Measurements from ENCODE around the gene PFKL. TPM values are rescaled to one million over a fixed set of nuclear protein-coding genes. Genes with fewer than 3 reads are reported as not detected.

The PFKL gene
- total and polyA plus RNA-seq, 8 donors: 40.0 to 120 (median 55.2) TPM

DNA sequence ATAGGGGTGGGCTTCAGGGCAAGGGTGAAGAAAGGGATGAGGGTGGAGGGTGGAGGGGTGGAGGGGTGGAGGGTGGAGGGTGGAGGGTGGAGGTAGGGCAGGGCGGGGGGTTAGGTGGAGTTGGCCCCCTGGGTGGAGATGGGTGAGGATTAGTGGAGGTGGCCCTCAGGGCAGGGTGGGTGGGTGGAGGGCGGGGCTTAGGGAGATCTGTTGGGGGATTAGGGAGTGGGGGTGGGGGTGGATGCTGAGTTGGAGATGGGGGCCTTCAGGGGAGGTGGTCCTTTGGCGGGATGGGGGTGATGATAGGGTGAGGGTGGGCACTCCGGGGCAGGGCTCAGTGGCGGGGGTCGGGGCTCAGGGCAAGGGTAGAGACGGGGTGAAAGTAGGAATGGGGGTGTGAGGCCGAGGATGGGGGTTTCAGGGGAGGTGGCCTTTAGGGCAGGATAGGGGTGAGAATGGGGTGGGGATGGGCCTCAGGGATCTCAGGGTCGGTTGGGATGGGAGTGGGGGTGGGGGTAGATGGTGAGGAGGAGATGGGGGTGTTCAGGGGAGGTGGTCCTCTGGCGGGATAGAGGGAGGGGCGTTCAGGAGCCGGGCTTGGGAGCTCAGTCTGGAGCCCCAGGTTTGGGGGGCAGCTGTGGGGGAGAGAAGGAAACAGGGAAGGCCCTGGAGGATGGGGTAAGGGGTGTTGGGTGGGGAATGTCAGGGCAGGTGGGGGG lies 37.4 kb upstream of the PFKL start:
- ATAC-seq (no peak), DNase-seq (peak in 2 of 6 donors; percentile 8 to 36), FAIRE-seq (no peak)
- 48 to 59% methylated on average over 10 to 12 of the region's 12 CpGs for WGBS, 2 donors
- H3K36me3 ChIP-seq: no peaks in the 10 kb centered on the region
- H3K27ac ChIP-seq: no peak overlapping the region
- TF ChIP-seq CTCF (IDR thresholded peaks at IDR 0.05): no peak
- H3K4me1 ChIP-seq: no peaks in the 10 kb centered on the region
- no peaks in the 10 kb centered on the region for H3K9me3 ChIP-seq
- intact Hi-C loops (cut with DNase I): no loop called here
- no peaks in the 10 kb centered on the region for H3K27me3 ChIP-seq
- H3K4me3 ChIP-seq: no peak overlapping the region

- no peak for TF ChIP-seq CTCF (IDR thresholded peaks at IDR 0.05)
- H3K9me3 ChIP-seq: no peaks in the 10 kb centered on the region
- H3K4me3 ChIP-seq: no peak overlapping the region
- ATAC-seq (no peak), FAIRE-seq (no peak), DNase-seq (peak in 3 of 6 donors; percentile 10 to 45 (median 19))
- no peak overlapping the region for H3K27ac ChIP-seq
- no peaks in the 10 kb centered on the region for H3K4me1 ChIP-seq
- intact Hi-C loops (cut with DNase I): no loop called here
- H3K27me3 ChIP-seq: no peaks in the 10 kb centered on the region
- WGBS, 2 donors: 39 to 40% methylated on average over 13 to 18 of the region's 18 CpGs
- no peaks in the 10 kb centered on the region for H3K36me3 ChIP-seq
Observed at GRCh38 chr21:44263221-44263760, 36.6 kb upstream of the PFKL start.

DNA sequence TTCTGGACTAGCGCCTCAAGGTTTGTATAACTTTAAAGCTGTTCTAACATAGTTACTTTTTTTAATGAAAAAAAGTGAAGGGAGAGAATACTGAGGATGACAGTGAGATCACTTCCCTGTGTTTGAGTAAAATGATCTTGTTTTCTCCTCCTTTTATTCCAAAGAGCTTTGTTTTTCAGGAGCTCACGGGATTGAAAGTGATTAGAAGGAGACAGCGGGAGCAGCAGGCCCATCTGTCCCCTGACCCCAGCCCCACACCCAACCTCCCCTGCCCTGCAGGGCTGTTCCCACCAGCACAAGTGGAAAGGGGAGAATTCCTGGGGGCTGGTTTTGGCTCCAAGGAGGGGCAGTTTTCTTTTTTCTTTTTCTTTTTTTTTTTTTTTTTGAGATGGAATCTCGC lies 36.1 kb upstream of the PFKL start:
- DNase-seq (peak in 1 of 6 donors; percentile 5), FAIRE-seq (no peak), ATAC-seq (no peak)
- H3K9me3 ChIP-seq: no peaks in the 10 kb centered on the region
- no peaks in the 10 kb centered on the region for H3K36me3 ChIP-seq
- WGBS, 2 donors: 72 to 79% methylated on average over 4 of the region's 4 CpGs
- no peak overlapping the region for H3K4me3 ChIP-seq
- H3K4me1 ChIP-seq: no peaks in the 10 kb centered on the region
- intact Hi-C loops (cut with DNase I): no loop called here
- no peak for TF ChIP-seq CTCF (IDR thresholded peaks at IDR 0.05)
- no peak overlapping the region for H3K27ac ChIP-seq
- H3K27me3 ChIP-seq: no peaks in the 10 kb centered on the region

DNA sequence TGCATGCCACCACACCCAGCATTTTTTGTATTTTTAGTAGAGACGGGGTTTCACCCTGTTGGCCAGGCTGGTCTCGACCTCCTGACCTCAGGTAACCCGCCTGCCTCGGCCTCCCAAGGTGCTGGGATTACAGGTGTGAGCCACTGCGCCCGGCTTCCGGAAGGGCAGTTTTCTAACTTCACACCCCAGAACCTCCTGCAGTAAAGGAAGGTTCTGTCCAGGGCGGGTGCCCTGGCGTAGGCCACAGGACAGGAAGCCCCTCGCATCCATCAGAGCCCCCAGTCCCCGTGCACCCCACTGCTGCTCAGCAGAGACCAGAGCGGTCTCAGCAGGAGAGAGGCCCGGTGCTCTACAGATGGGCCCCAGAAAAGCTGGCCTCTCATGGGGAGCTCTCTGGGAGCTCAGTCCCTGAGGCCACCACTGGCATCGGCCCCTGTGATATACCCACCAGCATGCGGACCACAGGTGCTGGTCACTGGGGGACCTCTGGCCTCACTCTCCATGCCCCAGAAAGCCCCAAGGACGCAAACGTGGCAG lies 34.1 kb upstream of the PFKL start:
- FAIRE-seq (no peak), DNase-seq (peak in 1 of 6 donors; percentile 43), ATAC-seq (no peak)
- WGBS, 2 donors: 79 to 82% methylated on average over 17 of the region's 17 CpGs
- H3K9me3 ChIP-seq: no peaks in the 10 kb centered on the region
- H3K4me3 ChIP-seq: no peak overlapping the region
- H3K36me3 ChIP-seq: no peaks in the 10 kb centered on the region
- intact Hi-C loops (cut with DNase I): no loop called here
- no peaks in the 10 kb centered on the region for H3K4me1 ChIP-seq
- no peak for TF ChIP-seq CTCF (IDR thresholded peaks at IDR 0.05)
- no peaks in the 10 kb centered on the region for H3K27me3 ChIP-seq
- H3K27ac ChIP-seq: no peak overlapping the region

DNA sequence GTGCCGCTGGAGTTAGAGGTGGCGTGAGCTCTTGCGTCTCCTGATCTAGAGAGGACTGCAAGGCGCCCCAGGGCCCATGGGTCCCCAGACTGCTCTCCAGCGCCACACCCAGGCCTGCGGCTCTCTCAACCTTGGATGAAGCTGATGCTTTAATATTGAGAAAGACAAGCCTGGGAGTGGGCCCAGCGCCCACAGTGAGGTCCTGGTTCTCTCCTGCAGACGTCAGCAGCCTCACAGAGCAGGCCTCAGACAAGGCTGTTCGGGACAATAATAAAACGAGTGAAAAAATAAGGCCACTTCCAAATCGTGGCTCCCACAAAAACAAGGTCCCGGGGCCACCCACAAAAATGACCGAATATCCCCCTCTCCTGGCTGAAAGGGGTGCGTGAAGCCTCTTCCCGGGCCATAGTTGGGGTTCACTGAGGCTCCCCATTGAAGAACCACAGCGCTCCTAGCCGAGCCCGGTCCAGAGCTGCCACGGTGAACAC lies 32.2 kb upstream of the PFKL start:
- no peaks in the 10 kb centered on the region for H3K27me3 ChIP-seq
- no peak for TF ChIP-seq CTCF (IDR thresholded peaks at IDR 0.05)
- no peak overlapping the region for H3K4me3 ChIP-seq
- no peaks in the 10 kb centered on the region for H3K36me3 ChIP-seq
- 54 to 62% methylated on average over 19 of the region's 19 CpGs for WGBS, 2 donors
- ATAC-seq: peak in 1 of 4 donors; percentile 36
- intact Hi-C loops (cut with DNase I): no loop called here
- H3K4me1 ChIP-seq: no peaks in the 10 kb centered on the region
- no peaks in the 10 kb centered on the region for H3K9me3 ChIP-seq
- no peak overlapping the region for H3K27ac ChIP-seq
- FAIRE-seq: no peak
- DNase-seq: peak in 1 of 6 donors; percentile 27
